ENCODE measurements around the gene COQ8A.

The COQ8A gene

DNA sequence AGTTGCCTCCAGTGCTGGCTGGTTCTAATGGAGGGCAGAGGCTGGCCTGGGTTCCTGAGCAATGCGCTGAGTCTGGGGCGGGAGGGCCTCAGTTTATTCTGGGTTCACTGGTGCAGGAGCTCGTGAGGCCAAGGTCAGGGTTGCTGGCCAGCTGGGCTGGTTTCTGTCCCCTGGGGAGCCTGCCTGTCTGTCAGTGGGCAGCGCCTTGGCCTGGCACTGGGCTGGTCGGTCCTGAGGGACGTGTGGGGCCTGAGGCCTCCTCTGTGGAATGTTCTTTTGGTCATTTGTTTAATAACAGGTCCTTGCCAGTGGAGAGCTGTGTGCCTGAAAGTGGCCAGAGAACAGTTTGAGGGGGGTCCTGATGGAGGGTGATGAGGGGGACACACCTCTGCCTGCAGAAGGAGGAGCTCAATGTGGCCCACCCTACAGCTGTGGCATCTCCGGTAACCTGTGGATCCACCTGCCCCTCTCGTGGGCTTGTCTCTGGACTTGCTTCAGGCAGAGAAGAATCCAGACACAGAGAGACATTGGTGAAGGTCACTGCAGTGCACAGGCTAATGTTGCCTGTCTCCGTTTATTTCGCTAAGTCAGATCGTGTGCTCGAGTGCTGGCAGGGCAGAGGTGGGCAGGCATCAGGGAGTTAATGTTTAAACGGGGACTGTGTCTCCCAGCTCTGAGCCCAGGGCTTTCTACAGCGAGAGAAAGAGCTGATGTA, 34.6 kb downstream of the COQ8A start:
- DNase-seq (ENCODE audit: low spot score), result no peak

DNA sequence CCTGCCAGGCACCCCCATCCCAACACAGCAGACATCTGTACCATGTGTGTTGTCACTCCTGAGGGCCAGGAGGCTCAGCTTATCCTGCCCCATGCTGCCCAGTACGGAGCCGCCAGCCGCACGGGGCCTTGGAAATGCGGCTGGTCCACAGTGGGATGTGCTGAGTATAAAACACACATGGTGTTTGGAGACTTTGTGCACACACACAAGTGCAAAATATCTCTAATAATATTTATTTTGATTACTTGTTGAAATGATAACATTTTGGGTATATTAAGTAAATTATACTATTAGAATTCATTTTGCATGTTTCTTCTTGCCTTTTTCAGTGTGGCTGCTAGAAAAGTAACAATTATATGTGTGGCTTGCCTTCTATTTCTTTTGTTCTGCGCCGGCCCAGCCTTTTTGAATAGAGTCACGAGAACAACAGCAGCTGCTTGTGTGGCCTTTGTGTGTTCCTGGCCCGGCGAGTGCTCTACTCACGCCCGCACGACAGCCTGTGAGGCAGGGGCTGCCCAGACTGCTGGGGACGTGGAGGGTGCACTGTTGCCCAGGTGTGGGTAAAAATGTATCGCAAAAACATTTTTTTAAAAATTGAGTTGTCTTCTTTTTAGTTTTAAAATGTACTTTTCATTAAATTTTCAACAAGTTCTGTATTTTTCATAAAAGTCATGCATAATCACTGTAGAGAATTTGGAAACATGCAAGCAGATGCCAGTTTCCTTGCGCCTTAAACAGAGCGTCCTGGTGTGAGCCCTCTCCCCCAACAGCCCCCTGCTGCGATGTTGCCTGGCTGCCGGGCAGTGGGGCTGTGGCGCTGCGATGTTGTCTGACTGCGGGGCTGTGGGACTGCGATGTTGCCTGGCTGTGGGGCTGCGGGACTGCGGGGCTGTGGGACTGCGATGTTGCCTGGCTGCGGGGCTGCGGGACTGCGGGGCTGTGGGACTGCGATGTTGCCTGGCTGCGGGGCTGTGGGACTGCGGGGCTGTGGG, 35.5 kb downstream of the COQ8A start:
- peak; percentile 89 for DNase-seq (ENCODE audit: low spot score)

DNA sequence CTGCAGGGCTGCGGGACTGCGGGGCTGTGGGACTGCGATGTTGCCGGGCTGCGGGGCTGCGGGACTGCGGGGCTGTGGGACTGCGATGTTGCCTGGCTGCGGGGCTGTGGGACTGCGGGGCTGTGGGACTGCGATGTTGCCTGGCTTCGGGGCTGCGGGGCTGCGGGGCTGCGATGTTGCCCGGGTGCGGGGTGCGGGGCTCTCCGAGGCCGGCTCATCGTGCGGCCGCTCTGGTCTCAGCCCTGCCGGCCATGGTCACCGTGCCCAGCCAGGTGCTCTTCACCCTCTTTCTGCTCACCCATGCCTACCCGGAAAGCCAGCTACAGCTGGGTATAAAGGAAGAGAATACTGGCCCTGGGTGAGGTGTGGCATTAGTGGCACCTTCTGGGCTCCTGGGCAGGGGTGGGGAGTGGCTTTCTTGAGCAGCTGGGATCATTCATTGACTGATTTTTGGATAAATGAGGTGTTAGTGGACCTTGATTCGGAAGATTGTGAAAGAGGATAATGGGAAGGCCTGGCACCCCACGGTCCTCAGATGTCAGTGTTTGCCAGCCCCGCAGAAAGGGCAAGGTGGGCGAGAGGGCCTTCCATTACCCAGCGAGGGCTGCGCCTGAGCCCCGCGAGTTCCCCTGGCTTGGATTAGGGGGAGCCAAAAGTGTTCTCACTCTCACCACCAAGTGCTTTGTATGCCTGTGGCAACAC, 36.3 kb downstream of the COQ8A start:
- DNase-seq (ENCODE audit: low spot score), result no peak

DNA sequence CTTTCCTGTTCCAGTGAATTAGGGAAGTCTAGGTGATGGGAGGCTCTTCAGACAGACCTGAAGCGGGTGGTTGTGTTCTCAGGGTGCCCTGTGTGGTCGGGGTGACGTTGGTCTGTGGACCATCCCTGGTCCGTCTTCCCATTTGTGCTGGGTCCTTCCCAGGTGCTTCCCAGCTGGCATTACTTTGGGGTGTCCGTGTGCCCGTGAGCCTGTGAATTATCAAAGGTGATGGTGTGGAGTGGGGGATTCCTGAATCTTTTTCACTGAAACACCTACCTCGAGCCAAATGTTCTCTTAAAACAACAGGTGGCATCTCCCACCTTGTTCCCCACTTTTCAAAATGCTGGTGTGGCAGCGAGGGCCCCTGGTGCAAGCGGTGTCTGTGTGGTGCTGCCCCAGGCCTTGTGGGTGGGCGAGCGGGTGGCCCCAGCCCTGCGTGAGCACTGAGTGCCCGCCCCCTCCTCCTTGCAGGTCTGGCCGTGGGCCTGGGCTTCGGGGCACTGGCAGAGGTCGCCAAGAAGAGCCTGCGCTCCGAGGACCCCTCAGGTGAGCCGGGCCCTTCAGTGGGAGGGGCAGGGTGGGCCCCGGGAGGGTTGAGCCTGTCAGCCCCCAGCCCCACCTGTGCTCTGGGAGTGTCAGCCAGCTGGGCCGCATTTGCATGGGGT, 37.0 kb downstream of the COQ8A start:
- no peak for DNase-seq (ENCODE audit: low spot score)

DNA sequence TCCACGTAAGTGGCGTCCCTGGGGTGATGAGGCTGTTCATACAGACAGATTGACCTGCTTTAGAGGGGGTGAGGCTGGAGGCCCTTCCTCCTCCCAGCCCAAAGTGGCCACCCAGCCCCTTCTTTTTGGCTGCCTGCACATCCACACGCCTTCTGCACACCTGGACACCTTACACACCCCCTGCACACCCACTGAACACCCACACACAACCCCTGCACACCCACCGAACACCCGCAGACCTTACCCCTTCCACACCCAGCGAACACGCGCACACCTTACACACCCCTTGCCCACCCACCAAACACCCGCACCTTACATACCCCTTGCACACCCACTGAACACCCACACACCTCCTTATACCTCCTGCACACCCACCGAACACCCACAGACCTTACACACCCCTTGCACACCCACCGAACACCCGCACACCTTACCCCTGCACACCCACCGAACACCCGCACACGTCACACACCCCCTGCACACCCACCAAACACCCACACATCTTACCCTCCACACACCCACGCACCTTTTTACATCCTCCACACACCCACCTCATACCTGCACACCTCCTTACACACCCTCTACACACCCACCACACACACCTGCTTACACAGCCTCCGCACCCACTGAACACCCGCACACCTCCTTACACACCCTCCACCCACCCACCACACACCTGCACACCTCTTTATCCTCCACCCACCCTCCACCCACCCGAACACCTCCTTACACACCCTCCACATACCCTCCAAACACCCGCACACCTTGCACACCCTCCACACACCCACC, 37.7 kb downstream of the COQ8A start:
- no peak for DNase-seq (ENCODE audit: low spot score)

DNA sequence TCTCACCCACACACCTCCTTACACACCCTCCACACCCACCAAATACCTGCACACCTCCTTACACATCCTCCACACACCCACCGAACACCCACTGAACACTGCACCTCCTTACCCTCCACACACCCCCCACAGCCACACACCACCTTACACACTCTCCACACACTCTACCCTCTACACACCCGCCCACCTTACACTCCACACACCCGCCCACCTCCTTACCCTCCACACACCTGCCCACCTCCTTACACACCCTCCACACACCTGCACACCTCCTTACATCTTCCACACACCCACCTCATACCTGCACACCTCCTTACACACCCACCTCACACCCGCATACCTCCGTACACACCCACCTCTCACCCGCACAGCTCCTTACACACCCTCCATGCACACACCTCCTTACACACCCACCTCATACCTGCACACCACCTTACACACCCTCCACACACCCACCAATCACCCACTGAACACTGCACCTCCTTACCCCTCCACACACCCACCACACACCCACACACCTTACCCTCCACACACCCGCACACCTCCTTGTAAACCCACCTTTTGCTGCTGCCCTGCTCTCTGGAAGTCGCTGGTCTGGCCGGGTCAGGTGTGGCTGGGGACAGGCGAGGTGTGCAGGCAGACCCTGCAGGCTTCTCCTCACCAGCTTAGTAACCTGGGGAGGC, 38.5 kb downstream of the COQ8A start:
- no peak for DNase-seq (ENCODE audit: low spot score)

DNA sequence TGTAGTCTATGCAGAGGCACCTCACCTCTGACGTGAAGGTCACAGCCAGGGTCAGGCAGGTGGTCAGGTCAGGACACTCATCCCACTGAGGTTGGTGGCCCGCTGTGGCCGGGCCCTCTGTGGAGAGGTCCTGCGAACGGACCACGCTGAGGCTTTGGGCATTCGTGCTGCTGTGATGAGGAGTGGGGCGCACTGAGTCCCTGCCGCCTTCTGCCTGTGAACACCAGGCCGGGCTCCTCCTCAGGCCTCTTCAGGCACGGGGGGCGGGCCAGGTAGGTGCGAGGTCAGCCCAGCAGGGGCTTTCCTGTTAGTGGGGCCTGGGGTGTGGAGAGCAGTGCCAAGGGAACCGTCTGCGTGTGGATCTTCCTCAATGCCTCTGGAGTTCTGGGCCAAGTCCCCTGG, 39.0 kb downstream of the COQ8A start:
- no peak for DNase-seq (ENCODE audit: low spot score)

DNA sequence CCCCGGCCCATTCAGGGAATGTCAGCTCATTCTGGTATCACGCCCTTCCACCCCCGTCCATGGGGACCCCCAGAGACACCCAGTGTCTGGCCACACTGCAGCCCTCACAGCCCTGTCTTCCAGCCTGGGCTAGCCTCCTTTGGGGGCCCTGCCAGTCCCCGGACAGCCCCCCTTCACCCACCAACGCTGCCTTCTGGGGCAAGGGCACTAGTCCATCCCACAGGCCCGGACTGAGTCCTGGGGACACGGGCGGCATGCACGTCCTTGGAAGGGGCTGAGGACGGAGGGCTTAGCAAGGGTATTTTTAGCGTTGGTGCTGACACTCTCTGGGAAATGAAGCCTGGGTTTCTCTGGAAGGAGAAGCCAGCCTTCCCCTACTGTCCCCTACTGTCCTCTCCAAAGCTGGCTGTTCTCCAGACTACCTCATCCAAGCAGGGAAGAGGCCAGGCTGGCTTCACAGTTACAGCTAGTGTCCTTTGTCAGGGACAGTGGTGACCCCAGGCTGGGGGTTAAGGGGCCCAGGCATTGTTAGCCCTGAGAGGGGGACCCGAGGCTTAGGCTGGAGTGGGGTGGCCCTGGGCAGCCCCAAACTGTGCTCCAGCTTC, 39.5 kb downstream of the COQ8A start:
- DNase-seq (ENCODE audit: low spot score), result peak; percentile 69

DNA sequence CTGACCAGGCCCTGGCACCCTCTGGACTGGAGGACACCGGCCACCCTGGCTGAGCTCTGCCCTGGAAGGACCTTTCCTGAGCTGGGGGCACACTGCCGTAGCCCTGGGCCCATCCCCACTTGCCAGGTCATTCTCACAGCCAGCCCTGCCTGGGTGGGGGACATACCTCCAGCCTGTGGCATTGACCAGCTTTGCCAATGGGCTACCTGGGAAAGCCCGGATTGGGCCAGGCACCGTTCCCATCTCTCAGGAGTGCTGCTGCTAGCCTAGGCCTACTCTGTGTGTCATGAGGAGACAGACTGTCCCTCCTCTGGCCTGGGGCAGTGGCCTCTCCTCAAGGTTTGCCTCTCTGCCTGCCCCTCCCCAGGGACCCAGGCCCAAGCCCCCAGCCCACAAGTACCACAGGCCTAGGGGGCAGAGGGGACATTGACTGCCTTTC, 40.0 kb downstream of the COQ8A start:
- DNase-seq (ENCODE audit: low spot score), result no peak

DNA sequence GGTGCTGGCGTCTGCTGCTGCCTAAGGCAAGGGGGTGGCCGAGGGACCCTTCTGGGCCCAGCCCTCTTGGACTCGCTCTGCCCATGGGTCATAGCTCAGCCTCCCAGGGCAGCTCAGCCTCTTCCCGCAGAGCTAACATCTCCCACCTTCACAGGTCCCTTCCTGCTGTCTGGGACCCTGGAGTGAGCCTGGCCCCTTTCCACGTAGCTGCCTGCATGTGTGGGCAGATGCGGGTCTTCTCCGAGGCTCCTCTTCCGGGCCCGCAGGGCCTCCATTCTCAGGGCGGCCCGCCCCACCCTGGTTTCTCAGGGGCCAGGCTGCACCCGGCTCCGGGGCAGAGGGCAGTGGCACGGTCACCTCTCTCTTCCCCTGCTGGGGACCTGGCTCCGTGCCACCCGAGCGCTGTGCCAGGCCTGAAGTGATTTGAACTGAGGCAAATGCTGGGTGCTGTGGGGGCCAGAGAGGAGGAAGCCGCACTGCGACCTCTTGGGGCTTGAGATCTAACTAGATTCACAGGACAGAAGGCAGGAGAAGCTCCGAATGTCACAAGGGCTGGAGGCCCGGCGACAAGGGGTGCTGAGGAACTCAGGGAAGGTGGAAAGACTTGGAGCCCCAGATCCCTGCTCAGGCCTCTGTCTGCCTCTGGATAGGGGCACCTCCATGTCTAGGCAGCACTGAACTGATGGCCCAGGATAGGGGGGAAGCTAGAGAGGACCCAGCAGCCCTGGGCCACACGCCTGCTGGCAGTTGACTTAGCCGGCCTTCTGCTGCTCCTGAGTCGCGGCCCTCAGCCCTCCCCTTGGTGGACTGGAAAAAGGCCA, 40.7 kb downstream of the COQ8A start:
- DNase-seq (ENCODE audit: low spot score), result no peak

DNA sequence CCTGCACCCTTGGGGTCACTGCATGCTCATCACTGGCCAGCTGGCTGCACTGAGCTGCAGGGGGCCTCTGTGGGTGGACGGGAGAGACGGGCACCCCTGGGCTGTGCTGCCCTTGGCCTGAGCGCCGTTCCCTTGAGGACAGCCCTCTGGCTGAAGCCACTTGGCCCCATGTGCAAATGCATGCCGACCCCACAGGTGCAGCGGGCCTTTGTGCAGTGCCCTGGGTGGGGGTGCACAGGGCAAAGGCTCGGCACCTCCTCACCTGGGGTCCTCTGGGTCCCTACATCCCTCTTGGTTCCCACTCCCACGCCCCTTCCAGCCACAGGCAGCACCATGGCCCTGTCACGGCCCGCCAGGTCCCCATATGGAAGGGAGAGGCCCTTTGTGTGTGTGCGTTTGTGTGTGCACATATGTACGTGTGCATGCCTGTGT, 41.3 kb downstream of the COQ8A start:
- no peak for DNase-seq (ENCODE audit: low spot score)

DNA sequence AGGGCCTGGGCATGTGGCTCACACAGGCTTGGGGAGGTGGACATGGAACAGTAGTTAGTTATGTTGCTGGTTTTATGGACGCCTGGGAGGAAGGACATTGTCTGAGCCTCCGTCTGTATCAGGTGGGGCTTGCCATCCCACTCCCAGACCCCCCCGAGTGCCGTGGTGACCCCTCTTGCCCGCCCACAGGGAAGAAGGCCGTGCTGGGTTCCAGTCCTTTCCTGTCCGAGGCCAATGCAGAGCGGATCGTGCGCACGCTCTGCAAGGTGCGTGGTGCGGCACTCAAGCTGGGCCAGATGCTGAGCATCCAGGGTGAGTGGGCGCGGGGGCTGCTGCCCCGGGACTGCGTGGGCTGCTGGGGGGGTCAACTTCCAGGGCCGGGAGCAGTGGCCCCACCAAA, 41.7 kb downstream of the COQ8A start:
- no peak for DNase-seq (ENCODE audit: low spot score)

DNA sequence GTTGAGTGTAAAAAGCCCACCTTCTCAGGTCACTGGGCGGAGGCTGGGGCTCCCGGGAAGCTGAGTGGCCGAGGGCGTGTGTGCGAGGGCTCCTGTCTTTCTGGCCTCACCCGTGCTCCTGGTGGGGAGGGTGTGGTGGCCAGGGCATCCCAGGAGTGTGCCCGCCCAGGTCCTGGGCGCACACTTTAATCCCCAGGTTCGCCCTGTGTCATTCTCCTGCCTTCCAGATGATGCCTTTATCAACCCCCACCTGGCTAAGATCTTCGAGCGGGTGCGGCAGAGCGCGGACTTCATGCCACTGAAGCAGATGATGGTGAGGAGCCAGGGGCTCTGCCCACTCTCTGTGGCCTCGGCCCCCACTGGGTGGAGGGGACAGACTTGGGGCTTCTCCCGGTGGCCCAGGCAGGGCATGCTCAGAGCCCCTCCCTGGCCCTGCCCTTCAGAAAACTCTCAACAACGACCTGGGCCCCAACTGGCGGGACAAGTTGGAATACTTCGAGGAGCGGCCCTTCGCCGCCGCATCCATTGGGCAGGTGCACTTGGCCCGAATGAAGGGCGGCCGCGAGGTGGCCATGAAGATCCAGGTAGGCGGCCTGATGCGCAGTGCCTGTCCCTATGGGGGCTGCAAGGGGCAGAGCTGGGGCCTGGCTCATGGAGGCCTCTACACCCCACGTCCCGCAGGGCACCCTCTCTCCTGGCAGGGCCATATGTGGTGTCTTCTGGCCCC, 42.5 kb downstream of the COQ8A start:
- no peak for DNase-seq (ENCODE audit: low spot score)

DNA sequence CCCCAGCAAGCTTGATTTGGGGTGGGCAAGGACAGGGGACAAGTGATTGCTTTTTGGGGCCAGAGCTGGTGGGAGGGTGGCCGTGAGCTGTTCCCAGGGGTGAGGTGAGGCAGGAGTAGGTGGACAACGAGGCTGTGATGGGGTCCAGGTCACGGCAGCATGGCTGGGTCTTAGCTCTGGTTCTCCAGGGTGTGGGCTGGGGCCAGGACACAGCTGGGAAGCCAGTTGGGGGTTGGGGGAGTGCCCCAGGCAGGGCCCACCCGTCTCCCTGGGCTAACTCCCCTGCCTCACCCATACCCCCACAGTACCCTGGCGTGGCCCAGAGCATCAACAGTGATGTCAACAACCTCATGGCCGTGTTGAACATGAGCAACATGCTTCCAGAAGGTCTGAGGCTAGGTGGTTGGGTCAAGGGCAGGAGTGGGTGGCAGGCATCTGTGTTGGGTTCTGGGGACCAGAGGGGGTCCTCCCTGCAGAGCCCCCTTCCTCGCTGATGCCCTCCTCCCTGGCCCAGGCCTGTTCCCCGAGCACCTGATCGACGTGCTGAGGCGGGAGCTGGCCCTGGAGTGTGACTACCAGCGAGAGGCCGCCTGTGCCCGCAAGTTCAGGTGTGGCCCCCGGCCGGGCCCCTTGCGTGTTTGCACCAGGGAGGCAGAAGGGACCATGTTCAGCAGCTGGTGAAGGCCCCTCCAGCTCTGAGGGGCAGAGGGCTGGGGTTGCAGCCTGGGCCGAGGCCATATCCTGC, 43.3 kb downstream of the COQ8A start:
- no peak for DNase-seq (ENCODE audit: low spot score)

DNA sequence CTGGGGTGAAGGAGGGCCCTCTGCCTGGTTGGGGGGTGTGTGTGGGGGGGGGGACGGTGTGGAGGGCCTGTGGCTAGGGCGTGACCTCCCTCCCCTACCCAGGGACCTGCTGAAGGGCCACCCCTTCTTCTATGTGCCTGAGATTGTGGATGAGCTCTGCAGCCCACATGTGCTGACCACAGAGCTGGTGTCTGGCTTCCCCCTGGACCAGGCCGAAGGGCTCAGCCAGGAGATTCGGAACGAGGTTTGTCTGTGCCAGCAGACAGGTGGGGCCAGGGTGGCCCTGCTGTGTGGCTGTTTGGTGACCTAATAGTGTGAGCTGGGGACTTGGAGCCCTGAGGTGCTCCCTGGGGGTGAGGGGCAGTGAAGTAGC, 43.9 kb downstream of the COQ8A start:
- DNase-seq (ENCODE audit: low spot score), result no peak

DNA sequence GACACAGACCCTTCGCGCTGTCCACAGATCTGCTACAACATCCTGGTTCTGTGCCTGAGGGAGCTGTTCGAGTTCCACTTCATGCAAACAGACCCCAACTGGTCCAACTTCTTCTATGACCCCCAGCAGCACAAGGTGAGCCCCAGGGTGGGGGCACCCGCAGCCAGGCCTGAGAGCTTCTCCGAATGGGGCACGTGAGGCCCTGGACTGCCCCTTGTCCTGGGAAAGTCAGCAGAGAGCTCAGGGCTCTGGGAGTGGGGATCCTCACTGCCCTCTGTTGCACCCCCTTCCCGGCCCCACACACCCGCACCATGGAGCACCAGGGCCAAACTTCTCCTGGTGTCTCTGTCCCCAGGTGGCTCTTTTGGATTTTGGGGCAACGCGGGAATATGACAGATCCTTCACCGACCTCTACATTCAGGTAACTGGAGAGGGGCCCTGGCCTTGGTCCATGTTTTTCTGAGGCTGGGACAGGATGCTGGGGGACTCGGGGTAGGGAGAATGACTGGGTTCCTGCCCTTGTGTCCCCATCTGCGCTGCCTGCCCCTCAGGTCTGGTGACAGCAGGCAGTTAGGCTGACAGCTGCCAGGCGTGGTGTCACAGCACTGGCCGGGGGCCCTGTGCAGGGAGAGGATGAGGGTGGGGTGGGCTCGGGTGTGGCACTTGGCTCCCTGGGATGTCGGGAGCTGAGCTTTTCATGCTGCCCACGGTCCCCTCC, 44.6 kb downstream of the COQ8A start:
- no peak for DNase-seq (ENCODE audit: low spot score)

DNA sequence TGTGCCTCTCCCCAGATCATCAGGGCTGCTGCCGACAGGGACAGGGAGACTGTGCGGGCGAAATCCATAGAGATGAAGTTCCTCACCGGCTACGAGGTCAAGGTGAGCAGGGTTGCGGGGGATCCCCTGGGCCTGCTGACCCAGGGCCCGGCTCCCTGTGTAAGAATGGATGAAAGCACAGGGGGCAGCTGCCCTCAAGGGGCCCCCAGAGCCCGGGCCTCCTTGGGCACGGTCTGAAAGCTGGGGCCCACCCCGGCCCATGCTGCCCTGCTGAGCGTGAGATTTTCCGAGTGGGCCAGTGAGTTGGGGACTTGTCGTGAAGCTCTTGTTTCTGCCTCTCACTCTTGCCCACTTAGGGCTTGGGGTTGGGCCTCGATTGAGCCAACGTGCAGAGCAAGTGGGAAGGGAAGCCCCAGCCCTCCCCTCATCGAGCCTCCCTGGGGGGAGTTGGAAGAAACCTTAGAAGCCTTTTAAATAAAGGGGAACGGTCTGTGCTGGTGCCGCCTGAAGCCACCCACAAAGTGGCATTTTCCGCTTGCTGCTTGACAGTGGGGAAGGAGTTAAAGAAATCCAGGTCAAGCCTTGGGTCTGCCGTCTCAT, 45.2 kb downstream of the COQ8A start:
- DNase-seq (ENCODE audit: low spot score), result no peak
